SIG-M5 (cell line): Measurements from ENCODE around the gene ZNF235.
"Not testable (repeated sequence)": the region's sequence is repeated elsewhere in the genome, so short reads cannot be mapped to it uniquely, and the experiment has no call there.

ENCODE experiments used
- DNase-seq: peaks from one replicate; lab custom pipeline; 2025; lab: John Stamatoyannopoulos, UW

Gene ZNF235

DNA sequence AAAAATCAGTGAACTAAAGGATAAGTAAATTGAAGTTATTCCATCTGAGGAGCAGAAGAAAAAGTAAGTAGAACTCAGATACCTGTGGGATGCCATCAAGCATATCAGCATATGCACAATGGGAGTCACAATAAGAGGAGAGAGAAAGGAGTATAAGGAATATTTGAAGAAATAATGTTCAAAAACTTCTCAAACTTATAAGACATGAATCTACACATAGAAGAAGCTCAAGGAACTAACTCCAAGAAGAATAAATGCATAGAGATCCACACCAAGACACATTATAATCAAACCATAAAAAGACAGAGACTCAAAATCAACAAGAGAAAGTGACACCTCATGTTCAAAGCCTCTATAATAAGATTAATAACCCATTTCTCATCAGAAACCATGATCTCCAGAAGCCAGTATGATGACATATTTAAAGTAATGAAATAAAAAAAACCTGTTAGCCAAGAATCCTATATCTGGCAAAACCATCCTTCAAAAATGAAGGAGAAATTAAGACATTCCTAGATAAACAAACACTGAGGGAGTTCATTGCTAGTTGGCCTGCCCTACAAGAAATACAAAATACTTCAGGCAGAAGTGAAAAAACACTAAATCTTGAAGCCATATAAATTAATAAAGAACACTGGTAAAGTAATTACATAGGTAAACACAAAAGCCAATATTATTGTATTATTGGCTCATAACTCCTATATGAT is 49.0 kb downstream of the ZNF235 start:
- no peak for DNase-seq

DNA sequence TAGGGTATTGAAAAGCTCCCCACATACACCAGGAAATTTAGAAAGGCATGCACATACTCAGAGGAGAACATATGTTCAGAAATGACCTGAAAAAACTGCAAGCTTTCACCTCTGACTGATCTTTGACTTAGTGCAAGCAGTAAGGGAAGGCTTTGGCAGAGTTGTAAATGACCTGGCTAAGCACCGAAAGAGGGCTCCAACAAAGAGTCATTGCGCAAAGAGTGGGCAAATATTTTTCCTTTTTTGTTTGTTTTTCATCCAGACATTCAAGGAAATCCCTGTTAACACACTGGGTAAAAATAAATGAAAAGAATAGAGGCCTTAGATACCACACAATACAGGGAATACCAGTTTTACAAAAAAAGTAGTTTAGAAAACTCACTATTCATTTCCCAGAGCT is 50.3 kb downstream of the ZNF235 start:
- DNase-seq, result no peak

DNA sequence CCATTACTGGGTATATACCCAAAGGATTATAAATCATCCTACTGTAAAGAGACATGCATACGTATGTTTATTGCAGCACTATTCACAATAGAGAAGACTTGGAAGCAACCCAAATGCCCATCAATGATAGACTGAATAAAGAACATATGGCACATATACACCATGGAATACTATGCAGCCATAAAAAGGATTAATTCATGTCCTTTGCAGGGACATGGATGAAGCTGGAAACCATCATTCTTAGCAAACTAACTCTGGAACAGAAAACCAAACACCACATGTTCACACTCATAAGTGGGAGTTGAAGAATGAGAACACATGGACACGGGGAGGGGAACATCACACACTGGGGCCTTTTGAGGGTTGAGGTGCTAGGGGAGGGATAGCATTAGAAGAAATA is 51.4 kb downstream of the ZNF235 start:
- DNase-seq, result not testable (repeated sequence)

DNA sequence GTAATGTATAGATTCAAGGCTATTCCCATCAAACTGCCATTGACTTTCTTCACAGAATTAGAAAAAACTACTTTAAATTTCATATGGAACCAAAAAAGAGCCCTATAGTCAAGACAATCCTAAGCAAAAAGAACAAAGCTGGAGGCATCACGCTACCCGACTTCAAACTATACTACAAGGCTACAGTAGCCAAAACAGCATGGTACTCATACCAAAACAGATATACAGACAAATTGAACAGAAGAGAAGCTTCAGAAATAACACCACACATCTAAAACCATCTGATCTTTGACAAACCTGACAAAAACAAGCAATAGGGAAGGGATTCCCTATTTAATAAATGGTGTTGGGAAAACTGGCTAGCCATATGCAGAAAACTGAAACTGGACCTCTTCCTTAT is 52.5 kb downstream of the ZNF235 start:
- DNase-seq, result not testable (repeated sequence)

DNA sequence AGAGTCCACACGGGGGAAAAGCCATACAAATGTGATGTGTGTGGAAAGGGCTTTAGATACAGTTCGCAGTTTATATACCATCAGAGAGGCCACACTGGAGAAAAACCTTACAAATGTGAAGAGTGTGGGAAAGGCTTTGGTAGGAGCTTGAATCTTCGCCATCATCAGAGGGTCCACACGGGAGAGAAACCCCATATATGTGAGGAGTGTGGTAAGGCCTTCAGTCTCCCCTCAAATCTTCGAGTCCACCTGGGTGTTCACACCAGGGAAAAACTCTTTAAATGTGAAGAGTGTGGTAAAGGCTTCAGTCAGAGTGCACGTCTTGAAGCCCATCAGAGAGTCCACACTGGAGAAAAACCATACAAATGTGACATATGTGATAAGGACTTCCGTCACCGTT is 68.4 kb downstream of the ZNF235 start:
- no peak for DNase-seq
